Stimulated activated CD4-positive, alpha-beta T cell treated with anti-CD3 and anti-CD28 coated beads, Interleukin-2, amount 100 ng/mL, for 48 hours (primary cell): Measurements from ENCODE around the gene UBXN11.
"Not testable (repeated sequence)": the region's sequence is repeated elsewhere in the genome, so short reads cannot be mapped to it uniquely, and the experiment has no call there.

Source experiments
- DNase-seq, 2 donors: peaks; one replicate each; pipeline ENCODE4 v3.0.0-alpha.2; 2020

The UBXN11 gene

GRCh38 chr1:26300578-26301275, 5.7 kb downstream of the UBXN11 start:
- DNase-seq, result no peak

- no peak for DNase-seq
These were observed 8.7 kb downstream of the UBXN11 start for GRCh38 chr1:26297791-26298124.

DNA sequence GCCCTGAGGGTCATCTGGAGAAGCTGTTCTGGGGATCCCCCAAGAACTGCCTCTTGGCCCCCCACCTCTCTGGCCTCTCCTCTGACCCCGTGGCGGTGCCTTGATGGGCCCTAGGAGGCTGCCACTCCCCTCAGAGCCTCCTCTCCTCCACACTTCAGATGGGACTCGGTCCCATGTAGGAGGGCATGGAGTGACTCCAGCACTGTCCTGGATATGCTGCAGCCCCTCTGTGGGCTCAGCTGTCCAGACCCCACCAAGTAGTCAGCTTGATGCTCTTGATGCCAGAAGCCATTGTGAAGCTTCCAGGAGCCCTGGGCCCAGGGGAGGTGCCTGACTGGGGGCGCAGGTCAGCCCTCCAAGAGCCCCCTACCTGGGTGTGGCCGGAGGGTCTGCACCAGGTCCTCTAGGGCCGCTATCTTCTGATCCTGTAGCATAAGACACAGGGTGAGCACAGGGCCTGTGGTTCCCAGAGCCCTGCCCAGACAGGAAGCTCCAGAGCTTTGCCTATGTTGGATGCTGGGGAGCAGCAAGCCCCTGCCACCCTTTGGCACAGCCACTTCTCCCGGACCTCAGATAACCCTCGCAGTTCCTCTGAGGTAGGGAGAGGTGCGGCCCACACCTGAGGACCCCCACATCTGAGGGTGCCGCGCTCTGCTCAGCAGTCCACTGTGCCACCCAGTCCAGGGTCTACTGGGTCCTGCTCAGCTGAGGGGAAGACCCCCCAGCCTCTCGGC, 9.2 kb downstream of the UBXN11 start:
- DNase-seq, result no peak

- no peak for DNase-seq
These were observed 9.9 kb downstream of the UBXN11 start for GRCh38 chr1:26296340-26297056.

GRCh38 chr1:26295194-26296138, 11.0 kb downstream of the UBXN11 start:
- no peak for DNase-seq

DNA sequence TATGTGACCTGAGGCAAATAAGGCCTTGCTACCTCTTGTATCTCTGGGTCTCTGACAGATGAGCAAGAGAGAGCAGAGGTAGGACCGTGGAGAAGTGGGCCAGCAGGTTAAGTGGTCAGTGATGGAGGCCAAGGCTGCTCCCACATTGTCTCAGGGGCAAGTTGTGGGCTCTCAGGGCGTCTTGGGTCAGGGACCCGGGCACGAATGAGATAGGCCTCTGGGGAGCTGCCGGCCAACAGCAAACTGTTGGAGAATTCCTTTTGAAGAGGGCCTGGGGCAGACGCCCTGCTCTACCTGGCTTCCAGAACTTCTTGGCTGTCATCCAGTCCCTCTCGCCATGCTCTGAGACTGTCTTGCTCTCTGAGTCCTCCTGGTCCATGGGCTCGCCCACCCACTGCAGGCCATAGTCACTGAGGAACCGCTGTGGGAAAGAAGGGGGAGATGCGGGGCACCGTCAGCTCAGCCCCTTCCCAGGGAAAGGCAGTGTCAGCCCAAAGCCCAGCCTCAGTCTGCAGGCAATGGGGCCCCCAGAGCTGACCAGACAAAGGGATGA, 12.4 kb downstream of the UBXN11 start:
- DNase-seq, result no peak

DNA sequence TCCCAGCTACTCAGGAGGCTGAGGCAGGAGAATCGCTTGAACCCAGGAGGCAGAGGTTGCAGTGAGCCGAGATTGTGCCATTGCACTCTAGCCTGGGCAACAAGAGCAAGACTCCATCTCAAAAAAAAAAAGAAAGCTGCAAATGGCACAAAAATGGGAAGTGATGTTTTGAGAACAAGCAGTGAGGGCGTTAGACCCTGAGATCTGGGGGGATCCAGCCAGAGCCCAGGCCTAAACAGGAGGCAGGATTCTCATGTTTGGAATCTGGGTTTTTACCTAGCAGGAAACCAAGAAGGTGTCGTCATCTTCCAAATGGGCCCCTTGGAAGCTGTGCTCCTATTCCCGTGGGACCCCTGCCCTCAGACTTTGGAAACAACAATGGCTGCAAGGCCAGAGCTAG, 13.7 kb downstream of the UBXN11 start:
- DNase-seq, result not testable (repeated sequence)

- no peak for DNase-seq
These were observed 14.5 kb downstream of the UBXN11 start for GRCh38 chr1:26291939-26292338.

GRCh38 chr1:26291433-26291832, 15.0 kb downstream of the UBXN11 start:
- no peak for DNase-seq

DNA sequence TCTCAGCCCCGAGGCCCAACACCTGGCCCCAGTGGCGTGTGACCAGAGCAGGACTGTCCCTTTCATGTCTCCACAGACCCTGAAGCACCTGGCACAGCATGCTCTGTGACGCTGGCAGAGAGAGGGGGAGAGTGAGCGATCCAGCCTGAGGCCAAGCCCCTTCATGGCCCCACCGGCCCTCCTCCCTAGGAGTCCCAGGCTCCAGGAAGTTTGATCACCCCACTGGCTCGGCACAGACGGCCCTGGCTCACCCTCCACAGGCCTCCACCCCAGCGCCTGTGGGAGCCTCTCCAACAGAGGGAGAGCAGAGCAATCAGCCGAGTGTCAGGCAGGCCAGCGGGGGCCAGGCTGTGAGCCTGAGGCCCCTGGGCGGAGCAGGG, 15.6 kb downstream of the UBXN11 start:
- no peak for DNase-seq

DNA sequence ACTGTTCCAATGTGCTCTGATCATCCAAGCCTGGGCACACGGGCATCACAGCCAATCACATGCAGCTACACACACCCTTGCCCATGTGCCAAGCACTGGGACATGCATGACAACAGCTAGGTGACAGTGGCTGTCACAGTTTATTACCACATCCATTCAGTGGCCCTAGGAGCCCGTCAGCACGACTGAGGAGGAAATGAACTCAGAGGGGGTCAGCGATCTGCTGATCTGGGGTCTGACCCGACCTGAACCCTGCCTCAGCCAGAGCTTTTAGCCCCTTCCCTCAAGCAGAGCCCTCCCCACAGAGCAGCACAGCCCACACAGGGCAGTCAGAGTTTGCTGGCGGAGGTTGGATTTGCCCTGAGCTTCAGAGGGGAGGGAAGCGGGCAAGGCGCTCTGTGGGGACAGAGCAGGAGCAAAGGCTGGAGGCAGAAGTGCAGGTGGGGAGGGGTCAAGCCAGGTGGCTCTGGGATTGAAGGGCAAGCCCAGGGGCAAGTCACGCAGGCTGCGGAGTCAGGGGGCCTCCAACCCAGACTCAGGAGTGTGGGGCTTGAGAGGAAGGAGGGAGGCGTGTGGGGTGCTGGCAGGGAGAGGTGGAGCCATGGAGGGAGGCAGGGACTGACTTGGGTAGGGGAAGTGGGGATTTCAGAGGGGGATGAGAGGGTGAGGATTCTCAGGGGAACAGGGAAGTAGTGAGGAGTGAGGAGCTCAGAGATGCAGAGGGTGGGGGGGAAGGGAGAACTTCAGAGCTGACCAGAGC, 16.1 kb downstream of the UBXN11 start:
- no peak for DNase-seq

DNA sequence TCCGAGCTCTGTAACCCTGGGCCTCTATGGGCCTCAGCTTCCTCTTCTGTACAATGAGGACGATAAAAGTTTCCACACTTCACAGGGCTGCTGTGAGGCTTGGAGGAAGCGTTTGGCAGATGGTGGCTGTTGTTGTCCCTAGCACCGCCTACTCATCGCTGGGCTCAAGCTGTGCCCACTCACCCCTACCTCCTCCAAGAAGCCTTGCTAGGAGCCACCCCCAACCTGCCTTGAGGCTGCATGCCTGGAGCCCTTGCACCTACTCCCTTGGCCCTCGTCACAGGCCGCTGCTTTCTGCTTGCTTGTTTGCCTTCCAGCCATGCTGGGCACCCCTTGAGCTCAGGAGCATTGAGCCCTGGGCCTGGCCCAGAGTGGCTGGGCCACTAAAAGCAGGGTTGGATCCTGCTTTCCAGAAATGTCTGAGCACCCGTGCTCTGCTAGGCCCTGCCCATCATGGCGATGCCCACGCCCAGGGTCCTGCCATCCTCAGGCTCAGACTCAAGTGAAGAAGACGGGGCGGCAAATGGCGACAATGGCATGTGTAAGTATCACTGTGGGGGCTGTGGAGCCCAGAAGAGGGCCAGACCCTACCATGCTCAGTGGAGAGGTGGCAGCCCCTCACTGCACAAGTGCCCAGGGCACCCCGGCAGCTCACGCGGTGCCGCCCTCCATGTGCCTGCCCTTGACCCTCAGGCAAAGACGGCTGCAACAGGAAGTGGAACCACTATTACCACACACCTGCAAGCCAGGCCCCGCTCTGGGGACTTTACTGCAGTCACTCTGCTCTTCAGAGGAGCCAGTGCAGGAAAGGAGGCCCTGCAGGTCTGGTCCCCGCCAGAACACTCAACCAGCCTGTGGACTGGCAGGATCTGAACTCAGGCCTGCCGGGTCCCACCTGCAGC, 17.0 kb downstream of the UBXN11 start:
- DNase-seq, result no peak

GRCh38 chr1:26288311-26288941, 18.0 kb downstream of the UBXN11 start:
- peak; percentile 51 to 54 for DNase-seq

DNA sequence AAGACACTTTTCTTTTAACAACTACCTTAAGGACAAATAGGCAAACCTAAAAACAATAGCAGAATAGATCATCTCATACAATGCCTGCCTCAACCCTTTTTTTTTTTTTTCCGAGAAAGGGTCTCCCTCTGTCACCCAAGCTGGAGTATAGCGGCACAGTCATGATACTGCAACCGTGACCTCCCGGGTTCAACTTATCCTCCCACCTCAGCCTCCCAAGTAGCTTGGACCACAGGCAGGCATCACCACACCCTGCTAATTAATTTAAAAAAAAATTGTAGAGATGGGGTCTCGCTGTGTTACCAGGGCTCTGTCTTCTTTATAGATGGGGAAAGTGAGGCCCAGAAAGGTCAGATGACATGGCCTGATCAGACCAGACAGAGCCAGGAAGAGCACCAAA, 18.6 kb downstream of the UBXN11 start:
- DNase-seq, result no peak

DNA sequence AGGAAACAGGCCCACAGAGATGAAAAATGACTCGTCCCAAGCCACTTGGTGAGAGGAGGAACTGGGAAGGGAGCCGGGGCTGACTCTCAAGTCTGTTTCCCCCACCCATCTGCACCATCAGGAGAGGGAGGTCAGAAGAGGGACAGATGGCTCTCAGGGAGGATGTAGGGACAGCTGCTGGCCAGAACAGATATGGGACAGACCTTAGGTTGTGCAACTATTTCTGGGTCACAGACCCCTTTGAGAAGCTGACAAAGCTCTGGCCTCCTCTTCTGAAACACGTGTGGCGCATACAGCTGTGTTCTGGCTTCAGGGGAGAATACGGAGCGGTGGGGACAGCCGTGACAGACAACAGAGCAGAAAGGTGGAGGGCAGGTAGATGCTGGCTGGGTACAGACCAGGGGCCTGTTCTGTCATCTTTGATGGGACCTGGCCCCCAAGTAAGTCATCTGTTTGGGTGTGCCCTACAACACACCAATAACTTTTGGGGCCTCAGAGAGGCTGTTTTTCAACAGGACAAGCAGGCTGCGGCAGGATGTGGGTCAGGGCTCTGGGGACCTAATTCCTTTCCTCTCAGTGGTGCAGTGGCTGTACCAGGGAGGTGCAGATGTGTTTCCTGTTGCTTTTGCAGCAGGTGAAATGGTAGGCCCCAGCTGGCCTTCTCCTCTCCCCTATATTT, 19.3 kb downstream of the UBXN11 start:
- DNase-seq, result peak in 1 of 2 donors; percentile 48

DNA sequence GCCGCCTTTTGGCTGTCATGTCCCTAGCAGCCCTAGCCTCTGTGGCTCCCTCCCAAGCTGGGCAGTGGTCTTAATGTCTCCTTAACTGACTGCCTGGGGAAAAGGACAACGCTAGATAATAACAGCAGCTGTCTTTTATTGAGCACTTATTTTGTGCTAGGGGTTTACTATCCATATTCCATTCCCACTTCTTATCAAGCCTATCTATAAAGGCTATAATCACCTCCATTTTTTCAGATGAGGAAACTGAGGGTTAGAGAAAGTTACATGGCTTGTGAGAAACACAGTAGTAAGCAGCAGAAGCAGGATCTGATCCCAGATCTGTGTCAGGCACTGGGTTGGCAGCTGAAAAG, 20.4 kb downstream of the UBXN11 start:
- DNase-seq, result no peak

GRCh38 chr1:26285366-26286063, 20.9 kb downstream of the UBXN11 start:
- DNase-seq, result peak; percentile 54 to 59

DNA sequence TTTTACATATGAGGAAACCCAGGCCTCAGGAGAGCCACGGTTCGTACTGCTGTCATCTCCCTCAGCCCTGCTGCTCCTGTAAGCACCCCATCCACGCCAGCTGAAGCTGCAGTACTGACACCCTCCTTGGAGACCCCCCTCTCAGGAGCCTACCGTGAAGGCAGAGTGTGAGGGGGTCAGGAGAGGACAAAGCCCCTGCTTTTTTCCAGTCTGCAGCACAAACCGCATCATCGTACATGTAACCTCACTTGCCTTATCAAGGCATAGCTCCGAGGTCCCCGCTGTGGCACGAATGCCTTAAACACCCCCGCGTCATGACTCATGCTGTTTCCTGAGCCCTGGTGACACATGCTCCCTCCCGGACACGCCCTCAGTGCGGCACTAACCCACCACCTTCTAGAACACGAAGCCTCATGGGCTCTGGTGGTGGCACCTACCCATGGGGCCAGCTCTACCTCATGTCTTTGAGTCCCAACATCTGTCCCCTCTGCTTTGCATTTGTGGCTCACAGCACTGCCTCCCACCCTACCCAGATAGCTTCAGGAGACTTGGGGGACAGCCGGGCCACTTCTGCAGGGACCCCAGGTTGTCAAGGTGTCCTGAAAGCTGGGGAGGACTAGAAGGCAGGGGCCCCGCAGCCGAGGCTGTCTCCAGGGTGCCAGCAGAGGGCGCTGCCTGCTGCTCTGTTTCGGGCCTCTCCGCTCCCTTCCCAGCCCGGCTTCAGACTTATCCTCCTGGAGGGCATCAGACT, 21.7 kb downstream of the UBXN11 start:
- DNase-seq, result peak; percentile 91
